Stimulated activated naive CD8-positive, alpha-beta T cell treated with anti-CD3 and anti-CD28 coated beads, Interleukin-15, Interleukin-2, amounts not matched to agents 100 ng/mL and 50 ng/mL, for 24 hours (primary cell): ENCODE results near the gene WDR7.

Source experiments
- H3K27ac Mint-ChIP-seq: one replicate; pipeline ENCODE4 v1.8.0; 2021; ENCODE audit warnings: mild to moderate bottlenecking, mixed read lengths
- H3K27me3 Mint-ChIP-seq: one replicate; pipeline ENCODE4 v1.8.0; 2021; ENCODE audit warnings: mixed read lengths
- H3K36me3 Mint-ChIP-seq: one replicate; pipeline ENCODE4 v1.8.0; 2021; ENCODE audit warnings: low read depth, mixed read lengths
- H3K4me1 Mint-ChIP-seq: one replicate; pipeline ENCODE4 v1.8.0; 2021; ENCODE audit warnings: low read depth, mixed read lengths
- H3K4me3 Mint-ChIP-seq: one replicate; pipeline ENCODE4 v1.8.0; 2021; ENCODE audit warnings: mild to moderate bottlenecking, mixed read lengths
- H3K9me3 Mint-ChIP-seq: one replicate; pipeline ENCODE4 v1.8.0; 2021; ENCODE audit warnings: mixed read lengths

WDR7 gene

GRCh38 chr18:57029761-57030160, 378.6 kb downstream of the WDR7 start:
- H3K4me1 Mint-ChIP-seq: peaks cover 6% of the 10 kb centered on the region
- no peaks in the 10 kb centered on the region for H3K27me3 Mint-ChIP-seq
- no peak overlapping the region for H3K4me3 Mint-ChIP-seq
- H3K36me3 Mint-ChIP-seq: peaks cover 36% of the 10 kb centered on the region
- no peak overlapping the region for H3K27ac Mint-ChIP-seq
- no peaks in the 10 kb centered on the region for H3K9me3 Mint-ChIP-seq

- peaks cover 36% of the 10 kb centered on the region for H3K36me3 Mint-ChIP-seq
- H3K27ac Mint-ChIP-seq: no peak overlapping the region
- no peak overlapping the region for H3K4me3 Mint-ChIP-seq
- H3K4me1 Mint-ChIP-seq: peaks cover 6% of the 10 kb centered on the region
- H3K9me3 Mint-ChIP-seq: no peaks in the 10 kb centered on the region
- H3K27me3 Mint-ChIP-seq: no peaks in the 10 kb centered on the region
These were observed 379.3 kb downstream of the WDR7 start for GRCh38 chr18:57030417-57030816.

GRCh38 chr18:57035590-57035989, 384.4 kb downstream of the WDR7 start:
- no peak overlapping the region for H3K4me3 Mint-ChIP-seq
- no peaks in the 10 kb centered on the region for H3K27me3 Mint-ChIP-seq
- H3K9me3 Mint-ChIP-seq: no peaks in the 10 kb centered on the region
- H3K27ac Mint-ChIP-seq: no peak overlapping the region
- no peaks in the 10 kb centered on the region for H3K4me1 Mint-ChIP-seq
- H3K36me3 Mint-ChIP-seq: peaks cover 8% of the 10 kb centered on the region

GRCh38 chr18:57038395-57038794, 387.2 kb downstream of the WDR7 start:
- no peaks in the 10 kb centered on the region for H3K27me3 Mint-ChIP-seq
- H3K9me3 Mint-ChIP-seq: no peaks in the 10 kb centered on the region
- H3K4me1 Mint-ChIP-seq: no peaks in the 10 kb centered on the region
- no peaks in the 10 kb centered on the region for H3K36me3 Mint-ChIP-seq
- H3K4me3 Mint-ChIP-seq: no peak overlapping the region
- no peak overlapping the region for H3K27ac Mint-ChIP-seq

- Mint-ChIP-seq H3K4me3 (no peak overlapping the region), H3K4me1 (no peaks in the 10 kb centered on the region), H3K36me3 (no peaks in the 10 kb centered on the region), H3K9me3 (no peaks in the 10 kb centered on the region), H3K27me3 (peaks cover 7% of the 10 kb centered on the region), H3K27ac (no peak overlapping the region)
These were observed 389.0 kb downstream of the WDR7 start for GRCh38 chr18:57040175-57040574.

GRCh38 chr18:57043241-57043640, 392.1 kb downstream of the WDR7 start:
- H3K36me3 Mint-ChIP-seq: no peaks in the 10 kb centered on the region
- H3K4me1 Mint-ChIP-seq: no peaks in the 10 kb centered on the region
- peaks cover 7% of the 10 kb centered on the region for H3K27me3 Mint-ChIP-seq
- H3K9me3 Mint-ChIP-seq: no peaks in the 10 kb centered on the region
- no peak overlapping the region for H3K27ac Mint-ChIP-seq
- H3K4me3 Mint-ChIP-seq: no peak overlapping the region

- no peaks in the 10 kb centered on the region for H3K36me3 Mint-ChIP-seq
- H3K27me3 Mint-ChIP-seq: peaks cover 10% of the 10 kb centered on the region
- H3K4me1 Mint-ChIP-seq: no peaks in the 10 kb centered on the region
- H3K27ac Mint-ChIP-seq: no peak overlapping the region
- H3K9me3 Mint-ChIP-seq: no peaks in the 10 kb centered on the region
- H3K4me3 Mint-ChIP-seq: no peak overlapping the region
These were observed 397.2 kb downstream of the WDR7 start for GRCh38 chr18:57048351-57048750.

GRCh38 chr18:57048859-57049258, 397.7 kb downstream of the WDR7 start:
- H3K36me3 Mint-ChIP-seq: no peaks in the 10 kb centered on the region
- H3K4me3 Mint-ChIP-seq: no peak overlapping the region
- H3K27me3 Mint-ChIP-seq: peaks cover 10% of the 10 kb centered on the region

GRCh38 chr18:57050310-57050949, 399.3 kb downstream of the WDR7 start:
- Mint-ChIP-seq H3K27ac (no peak overlapping the region), H3K4me1 (no peaks in the 10 kb centered on the region), H3K27me3 (peaks cover 15% of the 10 kb centered on the region), H3K36me3 (no peaks in the 10 kb centered on the region), H3K9me3 (no peaks in the 10 kb centered on the region), H3K4me3 (no peak overlapping the region)

More at GRCh38 chr18:57048859-57049258, 397.7 kb downstream of the WDR7 start:
- H3K27ac Mint-ChIP-seq: no peak overlapping the region
- no peaks in the 10 kb centered on the region for H3K9me3 Mint-ChIP-seq
- H3K4me1 Mint-ChIP-seq: no peaks in the 10 kb centered on the region

GRCh38 chr18:57051021-57051656, 400.0 kb downstream of the WDR7 start:
- Mint-ChIP-seq H3K27ac (no peak overlapping the region), H3K36me3 (no peaks in the 10 kb centered on the region), H3K9me3 (no peaks in the 10 kb centered on the region), H3K4me1 (no peaks in the 10 kb centered on the region), H3K27me3 (peaks cover 22% of the 10 kb centered on the region), H3K4me3 (no peak overlapping the region)

GRCh38 chr18:57051657-57052044, 400.5 kb downstream of the WDR7 start:
- Mint-ChIP-seq H3K9me3 (no peaks in the 10 kb centered on the region), H3K27ac (no peak overlapping the region), H3K27me3 (peaks cover 22% of the 10 kb centered on the region), H3K4me1 (no peaks in the 10 kb centered on the region), H3K36me3 (no peaks in the 10 kb centered on the region), H3K4me3 (no peak overlapping the region)

- H3K4me3 Mint-ChIP-seq: no peak overlapping the region
- no peak overlapping the region for H3K27ac Mint-ChIP-seq
- H3K36me3 Mint-ChIP-seq: no peaks in the 10 kb centered on the region
- no peaks in the 10 kb centered on the region for H3K4me1 Mint-ChIP-seq
- no peaks in the 10 kb centered on the region for H3K9me3 Mint-ChIP-seq
- H3K27me3 Mint-ChIP-seq: peaks cover 25% of the 10 kb centered on the region
These were observed 401.0 kb downstream of the WDR7 start for GRCh38 chr18:57052173-57052572.

GRCh38 chr18:57052759-57053158, 401.6 kb downstream of the WDR7 start:
- H3K27me3 Mint-ChIP-seq: peaks cover 29% of the 10 kb centered on the region
- no peak overlapping the region for H3K27ac Mint-ChIP-seq
- H3K4me1 Mint-ChIP-seq: peaks cover 4% of the 10 kb centered on the region
- no peaks in the 10 kb centered on the region for H3K9me3 Mint-ChIP-seq
- no peak overlapping the region for H3K4me3 Mint-ChIP-seq
- no peaks in the 10 kb centered on the region for H3K36me3 Mint-ChIP-seq

- H3K4me1 Mint-ChIP-seq: peaks cover 9% of the 10 kb centered on the region
- H3K27ac Mint-ChIP-seq: no peak overlapping the region
- peaks cover 39% of the 10 kb centered on the region for H3K27me3 Mint-ChIP-seq
- no peaks in the 10 kb centered on the region for H3K36me3 Mint-ChIP-seq
- H3K9me3 Mint-ChIP-seq: no peaks in the 10 kb centered on the region
- no peak overlapping the region for H3K4me3 Mint-ChIP-seq
These were observed 403.7 kb downstream of the WDR7 start for GRCh38 chr18:57054891-57055290.

GRCh38 chr18:57057890-57058289, 406.7 kb downstream of the WDR7 start:
- no peak overlapping the region for H3K27ac Mint-ChIP-seq
- peaks cover 9% of the 10 kb centered on the region for H3K4me1 Mint-ChIP-seq
- H3K4me3 Mint-ChIP-seq: no peak overlapping the region
- H3K36me3 Mint-ChIP-seq: no peaks in the 10 kb centered on the region
- no peaks in the 10 kb centered on the region for H3K9me3 Mint-ChIP-seq
- peaks cover 46% of the 10 kb centered on the region for H3K27me3 Mint-ChIP-seq

- no peaks in the 10 kb centered on the region for H3K36me3 Mint-ChIP-seq
- peaks cover 9% of the 10 kb centered on the region for H3K4me1 Mint-ChIP-seq
- H3K27ac Mint-ChIP-seq: no peak overlapping the region
- peaks cover 46% of the 10 kb centered on the region for H3K27me3 Mint-ChIP-seq
- H3K9me3 Mint-ChIP-seq: no peaks in the 10 kb centered on the region
- H3K4me3 Mint-ChIP-seq: no peak overlapping the region
These were observed 407.6 kb downstream of the WDR7 start for GRCh38 chr18:57058734-57059133.
